ENCODE results near the gene PRKACG.
"Not testable (repeated sequence)": the region's sequence is repeated elsewhere in the genome, so short reads cannot be mapped to it uniquely, and the experiment has no call there.

PRKACG gene

GRCh38 chr9:69014013-69014412, at the start of gene PRKACG:
Gene PRKACG (minus strand): TSS chr9:69014113. CDS start chr9:69014092, 21 bp downstream.
- in situ Hi-C loops (cut with HindIII; ENCODE audit: low sequenced_read_pairs): no loop called here

DNA sequence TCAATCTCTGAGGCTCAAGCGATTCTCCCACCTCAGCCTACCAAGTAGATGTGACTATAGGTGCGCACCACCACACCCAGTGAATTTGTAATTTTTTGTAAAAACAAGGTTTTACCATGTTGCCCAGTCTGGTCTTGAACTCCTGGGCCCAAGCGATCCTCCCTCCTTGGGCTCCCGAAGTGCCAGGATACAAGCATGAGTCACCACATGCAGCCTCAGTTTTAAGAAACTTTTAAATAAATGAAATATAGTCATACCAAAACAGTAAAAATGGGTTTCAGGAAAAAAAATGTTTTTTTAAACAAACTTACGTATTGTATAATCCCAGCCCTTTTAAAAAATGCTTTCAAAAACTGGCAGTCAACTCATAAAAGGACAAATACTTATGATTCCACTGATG, 48.3 kb upstream of the PRKACG start:
- in situ Hi-C loops (cut with HindIII; ENCODE audit: low sequenced_read_pairs): no loop called here

- in situ Hi-C loops (cut with HindIII; ENCODE audit: low sequenced_read_pairs): no loop called here
Measured at GRCh38 chr9:69060766-69061165, 46.9 kb upstream of the PRKACG start.

GRCh38 chr9:69058101-69058500, 44.2 kb upstream of the PRKACG start:
- in situ Hi-C loops (cut with HindIII; ENCODE audit: low sequenced_read_pairs): no loop called here

- in situ Hi-C loops (cut with HindIII; ENCODE audit: low sequenced_read_pairs): no loop called here
Measured at GRCh38 chr9:69056191-69056815, 42.4 kb upstream of the PRKACG start.

DNA sequence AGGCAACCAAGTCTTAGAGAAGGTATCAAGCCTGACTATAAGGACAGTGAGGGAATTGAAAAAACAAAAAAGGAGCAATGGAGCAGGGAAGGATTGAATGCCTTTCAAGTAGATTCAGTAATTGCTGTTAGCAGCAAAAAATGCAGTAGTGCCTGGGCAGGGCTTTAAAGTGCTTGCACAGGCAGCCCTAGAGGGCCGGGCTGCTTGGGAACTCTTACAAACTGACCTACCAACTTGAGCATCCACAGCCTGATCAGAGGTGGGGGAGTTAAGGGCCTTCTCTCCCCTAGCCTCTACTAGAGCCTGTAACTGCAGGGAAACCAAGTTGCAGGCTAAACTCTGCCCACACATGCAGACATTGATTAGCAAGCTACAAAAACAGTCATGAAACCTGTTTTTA, 41.1 kb upstream of the PRKACG start:
- in situ Hi-C loops (cut with HindIII; ENCODE audit: low sequenced_read_pairs): no loop called here

DNA sequence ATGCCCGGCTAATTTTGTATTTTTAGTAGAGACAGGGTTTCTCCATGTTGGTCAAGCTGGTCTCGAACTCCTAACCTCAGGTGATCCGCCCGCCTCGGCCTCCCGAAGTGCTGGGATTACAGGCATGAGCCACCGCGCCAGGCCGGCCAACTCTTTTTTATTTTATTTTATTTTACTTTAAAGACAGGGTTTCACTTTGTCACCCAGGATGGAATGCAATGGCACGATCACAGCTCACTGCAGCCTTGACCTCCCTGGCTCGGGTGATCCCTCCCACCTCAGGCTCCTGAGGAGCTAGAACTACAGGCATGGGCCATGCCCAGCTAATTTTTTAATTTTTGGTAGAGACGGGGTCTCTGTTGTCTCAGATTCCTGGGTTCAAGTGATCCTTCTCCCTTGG, 37.0 kb upstream of the PRKACG start:
- in situ Hi-C loops (cut with HindIII; ENCODE audit: low sequenced_read_pairs): not testable (repeated sequence)

DNA sequence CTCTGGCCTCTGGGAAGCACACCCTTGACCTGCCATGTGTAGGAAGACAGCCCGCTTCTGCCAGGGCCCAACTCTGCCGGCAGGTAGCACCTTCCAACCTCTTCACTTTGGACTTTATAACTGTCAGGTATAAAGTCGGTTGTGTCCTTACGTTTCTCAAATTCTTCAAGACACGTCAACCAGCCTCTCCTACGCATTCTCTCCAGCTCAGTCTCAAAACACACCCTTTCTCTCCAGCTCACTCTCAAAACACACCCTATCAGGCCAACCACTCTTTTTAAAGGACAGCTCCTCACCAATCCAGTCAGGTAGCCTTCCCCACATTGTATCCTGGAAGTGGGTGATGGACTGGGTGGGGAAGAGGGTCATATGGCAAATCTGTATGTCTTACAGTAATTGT, 35.2 kb upstream of the PRKACG start:
- in situ Hi-C loops (cut with HindIII; ENCODE audit: low sequenced_read_pairs): no loop called here

GRCh38 chr9:69047371-69047770, 33.5 kb upstream of the PRKACG start:
- in situ Hi-C loops (cut with HindIII; ENCODE audit: low sequenced_read_pairs): no loop called here

GRCh38 chr9:69046723-69047122, 32.8 kb upstream of the PRKACG start:
- in situ Hi-C loops (cut with HindIII; ENCODE audit: low sequenced_read_pairs): no loop called here

GRCh38 chr9:69045821-69046220, 31.9 kb upstream of the PRKACG start:
- in situ Hi-C loops (cut with HindIII; ENCODE audit: low sequenced_read_pairs): no loop called here

DNA sequence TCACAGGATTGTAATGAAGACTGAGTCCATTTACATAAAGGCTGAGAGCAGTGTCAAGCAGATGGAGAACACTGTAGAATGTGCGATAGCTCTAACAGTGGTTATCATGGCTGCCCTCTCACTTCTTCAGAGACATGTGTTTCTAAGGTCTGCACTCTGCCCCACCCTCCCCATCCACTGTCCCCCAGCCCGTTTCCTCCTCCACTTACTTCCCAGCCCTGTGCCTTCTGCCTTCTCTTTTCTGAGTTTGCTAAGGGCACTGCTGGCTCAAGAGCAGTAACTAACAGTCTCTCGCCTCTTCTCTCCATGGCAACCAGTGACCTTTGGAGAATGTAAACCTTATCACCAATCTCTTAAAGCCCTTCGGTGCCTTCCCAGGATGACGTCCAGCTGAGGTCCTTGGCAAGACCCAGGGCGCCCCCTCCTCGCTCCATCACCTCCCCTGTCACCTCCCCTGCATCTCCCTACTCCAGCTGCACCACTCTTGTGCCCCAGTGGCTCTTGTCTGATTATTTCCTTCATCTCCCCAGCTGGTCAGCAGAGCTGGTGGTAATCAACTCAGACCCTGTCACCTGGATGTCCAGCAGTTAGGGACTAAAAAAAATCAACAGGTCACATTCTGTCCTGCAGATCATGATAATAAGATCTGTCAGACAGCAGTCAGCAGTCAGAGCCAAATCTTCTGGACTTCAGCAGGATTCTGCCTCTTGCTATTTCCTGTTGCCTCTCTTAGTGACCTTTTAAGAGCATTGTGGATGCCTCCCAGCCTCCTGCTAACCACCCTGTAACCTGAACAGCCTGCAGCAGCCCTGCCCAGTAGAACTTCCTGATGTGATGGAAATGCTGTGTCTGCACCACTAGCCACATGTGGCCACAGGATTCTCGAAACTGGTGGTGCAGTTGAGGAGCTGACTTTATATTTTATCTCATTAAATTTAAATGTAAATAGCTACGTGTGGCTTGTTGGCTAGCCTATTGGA, 30.6 kb upstream of the PRKACG start:
- in situ Hi-C loops (cut with HindIII; ENCODE audit: low sequenced_read_pairs): loop anchor here (5.0 kb wide), 1 partner anchor 143 kb away; no protein-coding TSS in a partner anchor

DNA sequence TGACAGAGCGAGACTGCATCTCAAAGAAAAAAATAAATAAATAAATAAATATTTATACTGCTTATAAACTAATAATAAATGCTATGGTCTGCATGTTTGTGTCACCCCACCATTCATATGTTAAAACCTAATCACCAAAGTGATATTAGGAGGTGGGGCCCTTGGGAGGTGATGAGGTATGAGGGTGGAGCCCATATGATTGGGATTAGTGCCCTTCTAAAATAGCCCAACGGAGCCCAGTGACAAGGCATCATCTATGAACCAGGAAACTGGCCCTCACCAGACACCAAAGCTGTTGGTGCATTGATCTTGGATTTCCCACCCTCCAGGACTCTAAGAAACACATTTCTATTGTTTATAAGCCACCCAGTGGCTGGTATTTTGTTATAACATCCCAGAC, 26.7 kb upstream of the PRKACG start:
- in situ Hi-C loops (cut with HindIII; ENCODE audit: low sequenced_read_pairs): loop anchor here (5.0 kb wide), 1 partner anchor 147 kb away; no protein-coding TSS in a partner anchor

DNA sequence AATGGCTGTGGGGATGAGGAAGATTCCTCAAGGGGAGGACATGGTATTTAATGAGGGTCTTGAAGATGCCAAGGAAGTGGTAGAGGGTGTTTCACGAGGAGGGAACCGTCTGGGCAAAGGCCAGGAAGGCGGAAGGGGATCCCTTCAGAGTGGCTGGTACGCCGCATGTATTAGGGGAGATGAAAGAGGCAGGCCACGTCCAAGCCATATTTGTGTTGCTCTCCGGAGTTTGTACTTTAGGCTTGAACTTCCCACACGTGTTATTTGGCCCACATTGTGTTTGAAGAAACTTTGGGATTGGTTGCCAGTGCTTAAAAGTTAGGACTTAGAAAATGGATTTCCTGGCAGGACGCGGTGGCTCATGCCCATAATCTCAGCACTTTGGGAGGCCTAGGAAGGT, 22.9 kb upstream of the PRKACG start:
- in situ Hi-C loops (cut with HindIII; ENCODE audit: low sequenced_read_pairs): no loop called here

GRCh38 chr9:69036309-69036708, 22.4 kb upstream of the PRKACG start:
- in situ Hi-C loops (cut with HindIII; ENCODE audit: low sequenced_read_pairs): no loop called here

DNA sequence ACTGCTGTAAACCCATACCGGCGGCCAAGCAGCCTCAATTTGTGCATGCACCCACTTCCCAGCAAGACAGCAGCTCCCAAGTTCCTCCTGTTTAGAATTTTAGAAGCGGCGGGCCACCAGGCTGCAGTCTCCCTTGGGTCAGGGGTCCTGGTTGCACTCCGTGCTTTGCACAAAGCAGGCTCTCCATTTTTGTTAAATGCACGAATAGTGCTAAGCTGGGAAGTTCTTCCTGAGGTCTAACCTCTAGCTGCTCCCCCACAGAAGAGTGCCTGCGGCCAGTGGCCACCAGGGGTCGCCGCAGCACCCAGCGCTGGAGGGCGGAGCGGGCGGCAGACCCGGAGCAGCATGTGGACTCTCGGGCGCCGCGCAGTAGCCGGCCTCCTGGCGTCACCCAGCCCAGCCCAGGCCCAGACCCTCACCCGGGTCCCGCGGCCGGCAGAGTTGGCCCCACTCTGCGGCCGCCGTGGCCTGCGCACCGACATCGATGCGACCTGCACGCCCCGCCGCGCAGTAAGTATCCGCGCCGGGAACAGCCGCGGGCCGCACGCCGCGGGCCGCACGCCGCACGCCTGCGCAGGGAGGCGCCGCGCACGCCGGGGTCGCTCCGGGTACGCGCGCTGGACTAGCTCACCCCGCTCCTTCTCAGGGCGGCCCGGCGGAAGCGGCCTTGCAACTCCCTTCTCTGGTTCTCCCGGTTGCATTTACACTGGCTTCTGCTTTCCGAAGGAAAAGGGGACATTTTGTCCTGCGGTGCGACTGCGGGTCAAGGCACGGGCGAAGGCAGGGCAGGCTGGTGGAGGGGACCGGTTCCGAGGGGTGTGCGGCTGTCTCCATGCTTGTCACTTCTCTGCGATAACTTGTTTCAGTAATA, 21.8 kb upstream of the PRKACG start, which contains the start of gene FXN:
FXN (plus strand) TSS at position 315 of the 871 bp plus-strand sequence; CDS start at position 346, 31 bp downstream.
- in situ Hi-C loops (cut with HindIII; ENCODE audit: low sequenced_read_pairs): no loop called here

GRCh38 chr9:69034071-69034470, 20.2 kb upstream of the PRKACG start:
- in situ Hi-C loops (cut with HindIII; ENCODE audit: low sequenced_read_pairs): no loop called here

DNA sequence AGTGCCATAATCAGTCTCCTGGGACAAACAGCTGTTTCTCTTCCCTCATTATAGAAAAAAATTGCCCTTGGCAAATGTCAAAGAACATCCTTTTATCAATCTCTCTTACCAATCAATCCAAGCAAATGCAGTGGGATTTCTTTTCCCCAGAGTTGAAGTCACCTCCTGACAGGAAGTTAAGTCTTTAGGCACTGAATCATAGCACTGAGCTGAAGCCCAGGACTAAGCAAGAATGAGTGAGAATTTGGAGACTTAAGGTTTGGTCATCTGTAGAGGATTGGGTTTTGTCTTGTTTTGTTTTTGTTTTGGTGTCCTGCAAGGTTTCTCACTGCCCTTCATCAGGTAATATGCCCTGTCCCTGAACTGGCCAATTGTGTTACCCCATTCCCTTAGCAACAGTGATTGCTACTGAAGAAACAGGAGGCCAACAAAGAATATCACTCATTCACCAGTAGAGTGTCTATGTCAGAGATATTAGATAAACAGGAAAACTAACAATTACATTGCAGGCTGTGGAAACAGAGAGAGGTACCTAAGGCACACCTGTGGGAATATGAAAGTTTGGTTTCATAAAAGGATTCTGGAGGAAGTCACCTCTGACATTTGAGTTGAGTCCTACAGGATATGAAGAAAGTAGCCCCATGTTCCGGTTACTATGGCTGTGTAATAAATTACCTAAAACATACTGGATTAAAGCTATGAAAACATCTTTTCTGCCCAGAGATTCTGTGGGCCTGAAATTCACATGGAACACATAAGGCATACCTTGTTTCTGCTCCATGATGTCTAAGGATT, 17.1 kb upstream of the PRKACG start:
- in situ Hi-C loops (cut with HindIII; ENCODE audit: low sequenced_read_pairs): no loop called here

- in situ Hi-C loops (cut with HindIII; ENCODE audit: low sequenced_read_pairs): loop anchor here (10.0 kb wide), 1 partner anchor 55 kb away; no protein-coding TSS in a partner anchor
Measured at GRCh38 chr9:69029535-69029934, 15.6 kb upstream of the PRKACG start.

DNA sequence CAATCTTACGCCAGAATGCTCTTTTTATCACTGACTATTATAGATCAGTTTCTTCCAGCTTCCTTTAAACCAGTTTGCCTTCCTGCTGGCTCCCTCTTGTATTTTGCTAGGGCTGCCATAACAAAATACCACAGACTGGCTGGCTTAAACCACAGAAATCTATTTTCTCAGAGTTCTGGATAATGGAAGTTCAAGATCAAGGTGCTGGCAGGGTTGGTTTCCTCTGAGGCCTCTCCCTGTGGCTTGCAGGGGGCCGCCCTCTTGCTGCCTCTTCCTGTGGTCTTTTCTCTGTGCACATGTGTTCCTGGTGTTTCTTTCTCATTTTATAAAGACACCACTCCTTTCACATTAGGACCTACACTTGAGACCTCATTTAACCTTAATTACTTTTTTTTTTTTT, 14.8 kb upstream of the PRKACG start:
- in situ Hi-C loops (cut with HindIII; ENCODE audit: low sequenced_read_pairs): loop anchor here (10.0 kb wide), 1 partner anchor 54 kb away; no protein-coding TSS in a partner anchor

Data from endothelial cell of hepatic sinusoid (primary cell).